ENCODE measurements around the gene FPR2.

GRCh38 chr19:51786646-51787494 is 25.9 kb downstream of the FPR2 start:
- TF ChIP-seq CTCF (IDR thresholded peaks at IDR 0.05; ENCODE audit: insufficient read depth, low read length): no peak
- no peak for TF ChIP-seq SPI1 (IDR thresholded peaks at IDR 0.05; ENCODE audit: borderline replicate concordance, low read depth)
- no peak for TF ChIP-seq POLR2AphosphoS5 (IDR thresholded peaks at IDR 0.05; ENCODE audit: low read depth)
- no peak for TF ChIP-seq REST (IDR thresholded peaks at IDR 0.05; ENCODE audit: insufficient replicate concordance, low read depth)
- TF ChIP-seq GABPA (IDR thresholded peaks at IDR 0.05; ENCODE audit: low read depth): no peak

Measured in HL-60 (cell line).